Stimulated activated CD4-positive, alpha-beta T cell treated with anti-CD3 and anti-CD28 coated beads, Interleukin-12 subunit alpha, Interleukin-12 subunit beta, amount 100 ng/mL, for 24 hours (primary cell): Measurements from ENCODE around the gene OR52I1.

Experiments used
- DNase-seq, 2 experiments: peaks; one replicate each; pipeline ENCODE4 v3.0.0-alpha.2; 2020; ENCODE audit warnings: low read depth in 2 of 2

OR52I1 gene

GRCh38 chr11:4593739-4594138, at the start of gene OR52I1:
OR52I1 (plus strand) TSS chr11:4594039; CDS start chr11:4594039, 0 bp downstream.
- no peak for DNase-seq

GRCh38 chr11:4544891-4545290, 48.9 kb upstream of the OR52I1 start, which contains the start of gene OR52M1:
OR52M1 (plus strand) TSS chr11:4545191; CDS start chr11:4545191, 0 bp downstream.
- DNase-seq = no peak

- no peak for DNase-seq
These were observed 47.0 kb upstream of the OR52I1 start for GRCh38 chr11:4546878-4547277.

GRCh38 chr11:4547416-4547815, 46.4 kb upstream of the OR52I1 start:
- DNase-seq = no peak

GRCh38 chr11:4551346-4551979, 42.4 kb upstream of the OR52I1 start:
- DNase-seq = no peak

GRCh38 chr11:4559527-4560440, 34.1 kb upstream of the OR52I1 start:
- DNase-seq = no peak

- no peak for DNase-seq
These were observed 33.4 kb upstream of the OR52I1 start for GRCh38 chr11:4560467-4560866.

GRCh38 chr11:4565371-4565770, 28.5 kb upstream of the OR52I1 start:
- DNase-seq = no peak

- no peak for DNase-seq
These were observed 24.8 kb upstream of the OR52I1 start for GRCh38 chr11:4569075-4569474.

GRCh38 chr11:4576880-4577279, 17.0 kb upstream of the OR52I1 start:
- no peak for DNase-seq

GRCh38 chr11:4577761-4578160, 16.1 kb upstream of the OR52I1 start:
- no peak for DNase-seq

GRCh38 chr11:4578624-4579023, 15.2 kb upstream of the OR52I1 start:
- DNase-seq = no peak

GRCh38 chr11:4580124-4580523, 13.7 kb upstream of the OR52I1 start:
- no peak for DNase-seq

GRCh38 chr11:4581443-4581842, 12.4 kb upstream of the OR52I1 start, which contains the start of gene OR52I2:
OR52I2 (plus strand) TSS chr11:4581743.
- DNase-seq = no peak

- no peak for DNase-seq
These were observed 4.8 kb upstream of the OR52I1 start for GRCh38 chr11:4589017-4589416.

GRCh38 chr11:4605057-4605456, 11.2 kb downstream of the OR52I1 start:
- DNase-seq = no peak

GRCh38 chr11:4606231-4607015, 12.6 kb downstream of the OR52I1 start:
- no peak for DNase-seq

GRCh38 chr11:4607096-4607495, 13.3 kb downstream of the OR52I1 start:
- no peak for DNase-seq

GRCh38 chr11:4607781-4608666, 14.2 kb downstream of the OR52I1 start, which contains the start of gene TRIM68:
TRIM68 (minus strand) TSS chr11:4608231; CDS start chr11:4605504, 2,727 bp downstream.
- peak; percentile 91 to 94 for DNase-seq

- DNase-seq = no peak
These were observed 16.6 kb downstream of the OR52I1 start for GRCh38 chr11:4610258-4610935.
